ENCODE data around the gene CEP135. TPM values are rescaled to one million over a fixed set of nuclear protein-coding genes. Genes with fewer than 3 reads are reported as not detected.

Gene CEP135
- total and polyA plus RNA-seq, 8 donors: 0.76 to 18.1 (median 6.3) TPM

GRCh38 chr4:56040842-56041241 is 92.1 kb downstream of the CEP135 start:
- TF ChIP-seq POLR2AphosphoS5 (IDR thresholded peaks at IDR 0.05) (no peak), POLR2A (IDR thresholded peaks at IDR 0.05) (no peak), EP300 (IDR thresholded peaks at IDR 0.05) (no peak), CTCF (IDR thresholded peaks at IDR 0.05) (no peak)
- no peaks in the 10 kb centered on the region for H3K4me1 ChIP-seq
- H3K9me3 ChIP-seq: no peaks in the 10 kb centered on the region
- H3K4me3 ChIP-seq: no peak overlapping the region
- no peak for DNase-seq
- peaks cover 0 to 24% (median 0%) of the 10 kb centered on the region in 3 donors for H3K27me3 ChIP-seq
- intact Hi-C loops (cut with DNase I; ENCODE audit: low total_unique reads): no loop called here
- WGBS, 5 donors: 51 to 74% (median 69%) methylated on average over 2 of the region's 2 CpGs
- H3K27ac ChIP-seq: no peak overlapping the region
- H3K36me3 ChIP-seq: no peaks in the 10 kb centered on the region

DNA sequence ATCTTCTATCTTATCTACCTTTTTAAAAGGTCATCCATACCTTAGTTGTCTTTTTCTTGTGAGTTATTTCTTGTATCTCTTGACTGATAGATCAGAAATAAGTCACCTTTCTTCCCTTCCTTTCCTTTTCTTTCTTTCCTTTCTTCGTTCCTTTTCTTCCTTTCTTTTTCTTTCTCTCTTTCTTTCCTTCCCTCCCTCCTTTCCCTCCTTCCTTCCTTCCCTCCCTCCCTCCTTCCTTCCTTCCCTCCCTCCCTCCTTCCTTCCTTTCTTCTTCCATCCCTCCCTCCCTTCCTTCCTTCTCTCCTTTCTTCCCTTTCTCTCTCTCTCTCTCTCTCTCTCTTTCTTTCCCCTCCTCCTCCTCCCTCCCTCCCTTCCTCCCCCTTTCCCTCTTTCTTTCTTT is 93.5 kb downstream of the CEP135 start:
- no peak overlapping the region for H3K4me3 ChIP-seq
- 81 to 95% (median 86%) methylated on average over 1 of the region's 1 CpG for WGBS, 5 donors
- no peaks in the 10 kb centered on the region for H3K36me3 ChIP-seq
- no peak overlapping the region for H3K27ac ChIP-seq
- no peak for DNase-seq
- TF ChIP-seq POLR2A (IDR thresholded peaks at IDR 0.05): no peak
- no peak for TF ChIP-seq CTCF (IDR thresholded peaks at IDR 0.05)
- TF ChIP-seq POLR2AphosphoS5 (IDR thresholded peaks at IDR 0.05): no peak
- H3K9me3 ChIP-seq: no peaks in the 10 kb centered on the region
- H3K4me1 ChIP-seq: no peaks in the 10 kb centered on the region
- peaks cover 0 to 24% (median 0%) of the 10 kb centered on the region in 3 donors for H3K27me3 ChIP-seq
- intact Hi-C loops (cut with DNase I; ENCODE audit: low total_unique reads): no loop called here

- DNase-seq: no peak
- WGBS, 5 donors: 12 to 19% (median 13%) methylated on average over 5 of the region's 5 CpGs
- H3K4me1 ChIP-seq: peaks cover 14 to 23% (median 17%) of the 10 kb centered on the region in 4 donors
- H3K27ac ChIP-seq: no peak overlapping the region
- no peaks in the 10 kb centered on the region for H3K36me3 ChIP-seq
- TF ChIP-seq EP300 (IDR thresholded peaks at IDR 0.05) (no peak), POLR2A (IDR thresholded peaks at IDR 0.05) (no peak), POLR2AphosphoS5 (IDR thresholded peaks at IDR 0.05) (no peak), CTCF (IDR thresholded peaks at IDR 0.05) (no peak)
- H3K9me3 ChIP-seq: no peaks in the 10 kb centered on the region
- H3K4me3 ChIP-seq: peak overlapping the region; percentile 57 to 80 (median 66)
- intact Hi-C loops (cut with DNase I; ENCODE audit: low total_unique reads): no loop called here
- H3K27me3 ChIP-seq: peaks cover 0 to 41% (median 13%) of the 10 kb centered on the region in 3 donors
Observed at GRCh38 chr4:56048383-56048701, 99.6 kb downstream of the CEP135 start.

DNA sequence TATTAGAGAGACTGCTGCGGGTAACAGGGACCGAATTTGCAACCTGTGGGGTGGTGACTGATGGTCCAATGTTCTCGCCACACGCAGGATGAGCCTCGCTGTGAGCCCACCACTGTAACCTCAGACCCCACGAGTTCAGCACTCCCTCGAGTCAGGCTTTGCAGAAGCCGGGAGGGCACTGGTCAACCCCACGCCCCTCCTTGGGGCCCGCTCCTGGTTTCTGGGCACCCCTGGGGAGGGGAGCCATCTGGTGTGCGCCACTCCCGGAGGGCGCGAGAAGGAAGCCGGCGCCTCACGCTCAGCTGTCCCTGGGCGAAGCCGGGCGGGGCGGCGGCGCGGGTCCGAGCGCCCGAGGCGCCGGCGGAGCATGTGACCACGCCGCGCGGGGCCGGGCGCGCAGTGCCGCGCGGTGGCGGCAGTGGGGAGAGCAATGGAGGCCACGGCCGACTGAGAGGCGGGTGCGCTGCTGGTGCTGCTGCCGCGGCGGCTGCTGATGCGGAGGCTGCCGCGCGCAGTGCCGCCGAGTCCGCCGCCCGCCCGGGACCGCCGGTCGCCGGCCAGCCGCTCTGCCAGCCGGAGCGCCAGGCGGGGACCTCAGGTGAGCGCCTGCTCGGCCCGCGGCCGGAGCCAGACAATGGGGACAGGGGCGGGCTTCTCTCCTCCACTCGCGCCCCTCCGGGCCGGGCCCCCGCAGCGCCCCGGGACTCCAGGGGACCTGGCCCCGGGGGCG is 100.1 kb downstream of the CEP135 start:
- no peaks in the 10 kb centered on the region for H3K9me3 ChIP-seq

More for the DNA sequence above, 100.1 kb downstream of the CEP135 start:
- no peaks in the 10 kb centered on the region for H3K36me3 ChIP-seq
- DNase-seq: peak; percentile 40 to 92
- whole genome bisulfite sequencing, 5 donors: 0 to 5% (median 1%) methylated on average over 8 to 80 of the region's 81 CpGs
- H3K4me1 ChIP-seq: peaks cover 14 to 23% (median 17%) of the 10 kb centered on the region in 4 donors
- H3K4me3 ChIP-seq: peak overlapping the region; percentile 57 to 80 (median 66)
- H3K27me3 ChIP-seq: peaks cover 0 to 41% (median 13%) of the 10 kb centered on the region in 3 donors
- H3K27ac ChIP-seq: peak overlapping the region in 2 of 5 donors; percentile 50 to 60
- intact Hi-C loops (cut with DNase I; ENCODE audit: low total_unique reads): no loop called here
- no peak for TF ChIP-seq EP300 (IDR thresholded peaks at IDR 0.05)
- TF ChIP-seq CTCF (IDR thresholded peaks at IDR 0.05): peak in 1 of 7 experiments; percentile 29
- TF ChIP-seq POLR2A (IDR thresholded peaks at IDR 0.05): no peak
- no peak for TF ChIP-seq POLR2AphosphoS5 (IDR thresholded peaks at IDR 0.05)
